Endodermal cell (in vitro differentiated cells): ENCODE data around the gene ZFAND2B. TPM values are rescaled to one million over a fixed set of nuclear protein-coding genes. Genes with fewer than 3 reads are reported as not detected.

Experiments used
- DNase-seq: peaks from one replicate; pipeline ENCODE4 v3.0.0-alpha.2; 2017
- H3K27ac ChIP-seq: 2 replicates; pipeline ENCODE4 v1.5.1; 2013; ENCODE audit warnings: mild to moderate bottlenecking, low read depth, low read length, moderate library complexity
- H3K27me3 ChIP-seq: 2 replicates; pipeline ENCODE4 v1.6.1; 2013; ENCODE audit warnings: mild to moderate bottlenecking, low read length, moderate library complexity; ENCODE audit not compliant: insufficient read depth, control insufficient read depth, poor library complexity, severe bottlenecking
- H3K36me3 ChIP-seq: 2 replicates; pipeline ENCODE4 v1.7.0; 2013; ENCODE audit warnings: mild to moderate bottlenecking, low read length, moderate library complexity; ENCODE audit not compliant: control insufficient read depth, insufficient read depth
- H3K4me1 ChIP-seq: one replicate; pipeline ENCODE4 v1.7.0; 2013; ENCODE audit warnings: low read length; ENCODE audit not compliant: control insufficient read depth, insufficient read depth
- H3K4me3 ChIP-seq: 2 replicates; pipeline ENCODE4 v1.5.1; 2013; ENCODE audit warnings: mild to moderate bottlenecking, low read length, moderate library complexity
- H3K9ac ChIP-seq: 2 replicates; pipeline ENCODE4 v1.6.1; 2013; ENCODE audit warnings: mild to moderate bottlenecking, low read length, moderate library complexity; ENCODE audit not compliant: poor library complexity, severe bottlenecking; ENCODE audit errors: extremely low read depth
- H3K9me3 ChIP-seq: 2 replicates; pipeline ENCODE4 v1.6.1; 2013; ENCODE audit warnings: mild to moderate bottlenecking, low read length, moderate library complexity; ENCODE audit not compliant: control insufficient read depth
- H3K27ac Mint-ChIP-seq: 2 replicates; pipeline ENCODE4 v1.8.0; 2020; ENCODE audit warnings: mixed read lengths
- H3K27me3 Mint-ChIP-seq: 2 replicates; pipeline ENCODE4 v1.8.0; 2021; ENCODE audit warnings: mild to moderate bottlenecking, mixed read lengths; ENCODE audit not compliant: insufficient read depth
- H3K36me3 Mint-ChIP-seq: 2 replicates; pipeline ENCODE4 v1.8.0; 2020; ENCODE audit warnings: low read depth, mixed read lengths
- H3K4me1 Mint-ChIP-seq: 2 replicates; pipeline ENCODE4 v1.8.0; 2020; ENCODE audit warnings: mixed read lengths
- H3K4me3 Mint-ChIP-seq: 2 replicates; pipeline ENCODE4 v1.8.0; 2020; ENCODE audit warnings: mild to moderate bottlenecking, moderate library complexity, mixed read lengths
- H3K9me3 Mint-ChIP-seq: 2 replicates; pipeline ENCODE4 v1.8.0; 2020; ENCODE audit warnings: mild to moderate bottlenecking, mixed read lengths
- CTCF ChIP-seq: fragments of 200-600 bp; sonication (generic); conservative IDR thresholded peaks from 2 replicates; pipeline ENCODE4 v1.5.0; 2021; ENCODE audit warnings: antibody characterized with exemption, mild to moderate bottlenecking
- WGBS, 2 experiments: methylation state at CpG; one replicate each; pipeline versions ENCODE4 v1.1.5 to v1.1.7; 2013; ENCODE audit warnings: missing lambda C conversion rate in 2 of 2, mixed read lengths in 1 of 2; ENCODE audit not compliant: insufficient coverage in 1 of 2, insufficient read length in 1 of 2; 5-methylcytosine and 5-hydroxymethylcytosine counted together
- total RNA-seq, 2 donors: library from RNA; stranded (reverse); fragmentation: NEBNext Ultra II Directional in 1 of 2; extraction: Animal tissue kit (Norgen Biotek cat#: 25700) in 1 of 2; gene quantifications; 2 replicates in 1 of 2; 3 replicates in 1 of 2; pipeline ENCODE4 v1.2.1, GENCODE V29; 2021

The ZFAND2B gene
- total RNA-seq, 2 donors from 2014 or later = 21.7 to 22.5 TPM

- peak; percentile 66 for DNase-seq
- peaks cover 14% of the 10 kb centered on the region for H3K36me3 ChIP-seq
- Mint-ChIP-seq H3K27ac (peak overlapping the region; percentile 93), H3K36me3 (peaks cover 5% of the 10 kb centered on the region), H3K27me3 (peaks cover 33% of the 10 kb centered on the region), H3K4me1 (peaks cover 29% of the 10 kb centered on the region), H3K4me3 (peak overlapping the region; percentile 42), H3K9me3 (no peaks in the 10 kb centered on the region)
- peaks cover 30% of the 10 kb centered on the region for H3K27me3 ChIP-seq
- TF ChIP-seq CTCF = no peak
- H3K4me3 ChIP-seq = peak overlapping the region; percentile 17
- H3K4me1 ChIP-seq = peaks cover 21% of the 10 kb centered on the region
- no peak overlapping the region for H3K27ac ChIP-seq
- no peaks in the 10 kb centered on the region for H3K9me3 ChIP-seq
- no peak overlapping the region for H3K9ac ChIP-seq
- WGBS, 2 experiments = 51 to 68% methylated on average over 4 to 7 of the region's 7 CpGs
Measured at GRCh38 chr2:219249203-219249980, 42.8 kb downstream of the ZFAND2B start.

- Histone ChIP-seq H3K9me3 (no peaks in the 10 kb centered on the region), H3K4me3 (no peak overlapping the region), H3K27ac (no peak overlapping the region), H3K4me1 (peaks cover 21% of the 10 kb centered on the region), H3K9ac (no peak overlapping the region), H3K27me3 (peaks cover 38% of the 10 kb centered on the region), H3K36me3 (peaks cover 14% of the 10 kb centered on the region)
- Mint-ChIP-seq H3K9me3 (no peaks in the 10 kb centered on the region), H3K36me3 (peaks cover 5% of the 10 kb centered on the region), H3K4me3 (no peak overlapping the region), H3K27me3 (peaks cover 41% of the 10 kb centered on the region), H3K4me1 (peaks cover 26% of the 10 kb centered on the region), H3K27ac (peak overlapping the region; percentile 93)
- no peak for TF ChIP-seq CTCF
- DNase-seq = no peak
- 93 to 95% methylated on average over 18 to 22 of the region's 22 CpGs for WGBS, 2 experiments
Measured at GRCh38 chr2:219250049-219250781, 43.6 kb downstream of the ZFAND2B start.

GRCh38 chr2:219251656-219252055 lies 45.1 kb downstream of the ZFAND2B start:
- H3K4me3 ChIP-seq = no peak overlapping the region
- peaks cover 14% of the 10 kb centered on the region for H3K36me3 ChIP-seq
- peaks cover 53% of the 10 kb centered on the region for H3K27me3 ChIP-seq
- H3K27ac ChIP-seq = no peak overlapping the region
- no peak for TF ChIP-seq CTCF
- Mint-ChIP-seq H3K4me1 (peaks cover 26% of the 10 kb centered on the region), H3K36me3 (peaks cover 5% of the 10 kb centered on the region), H3K9me3 (no peaks in the 10 kb centered on the region), H3K27ac (no peak overlapping the region), H3K4me3 (no peak overlapping the region), H3K27me3 (peaks cover 56% of the 10 kb centered on the region)
- peaks cover 17% of the 10 kb centered on the region for H3K4me1 ChIP-seq
- WGBS, 2 experiments = 88 to 94% methylated on average over 5 to 6 of the region's 6 CpGs
- DNase-seq = no peak
- H3K9ac ChIP-seq = no peak overlapping the region
- H3K9me3 ChIP-seq = no peaks in the 10 kb centered on the region
